Choroid plexus epithelial cell (primary cell): ENCODE data around the gene RAP1B.

ENCODE experiments used
- DNase-seq: peaks from one replicate; pipeline ENCODE4 v3.0.0-alpha.2; 2010; ENCODE audit warnings: low read depth
- H3K4me3 ChIP-seq: 2 replicates; pipeline ENCODE4 v1.5.1; 2011; ENCODE audit warnings: low read depth, mild to moderate bottlenecking, control low read depth, low read length, moderate library complexity
- TF ChIP-seq, protein P1 (sequence below): conservative IDR thresholded peaks from 2 replicates; pipeline ENCODE4 v1.5.1; 2011; ENCODE audit warnings: low read depth, mild to moderate bottlenecking, control low read depth, inconsistent platforms, low read length, moderate library complexity

RAP1B gene

DNA sequence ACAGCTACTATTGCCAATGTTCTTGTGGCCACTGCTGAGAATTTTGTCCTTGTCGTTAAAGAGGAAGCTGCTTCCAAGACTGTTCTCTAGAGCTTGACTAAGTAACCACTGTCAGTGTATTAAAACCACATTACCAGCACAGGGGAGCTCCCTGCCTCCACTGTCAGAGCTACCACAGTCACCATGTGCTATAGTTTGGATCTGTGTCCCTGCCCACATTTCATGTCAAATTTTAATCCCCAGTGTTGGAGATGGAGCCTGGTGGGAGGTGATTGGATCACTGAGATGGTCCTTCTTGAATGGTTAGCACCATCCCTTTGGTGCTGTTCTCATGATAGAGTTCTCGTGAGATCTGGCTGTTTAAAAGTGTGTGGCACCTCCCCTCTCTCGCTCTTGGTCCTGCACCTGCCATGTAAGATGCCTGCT, 23.2 kb upstream of the RAP1B start:
- TF ChIP-seq, protein P1, sequence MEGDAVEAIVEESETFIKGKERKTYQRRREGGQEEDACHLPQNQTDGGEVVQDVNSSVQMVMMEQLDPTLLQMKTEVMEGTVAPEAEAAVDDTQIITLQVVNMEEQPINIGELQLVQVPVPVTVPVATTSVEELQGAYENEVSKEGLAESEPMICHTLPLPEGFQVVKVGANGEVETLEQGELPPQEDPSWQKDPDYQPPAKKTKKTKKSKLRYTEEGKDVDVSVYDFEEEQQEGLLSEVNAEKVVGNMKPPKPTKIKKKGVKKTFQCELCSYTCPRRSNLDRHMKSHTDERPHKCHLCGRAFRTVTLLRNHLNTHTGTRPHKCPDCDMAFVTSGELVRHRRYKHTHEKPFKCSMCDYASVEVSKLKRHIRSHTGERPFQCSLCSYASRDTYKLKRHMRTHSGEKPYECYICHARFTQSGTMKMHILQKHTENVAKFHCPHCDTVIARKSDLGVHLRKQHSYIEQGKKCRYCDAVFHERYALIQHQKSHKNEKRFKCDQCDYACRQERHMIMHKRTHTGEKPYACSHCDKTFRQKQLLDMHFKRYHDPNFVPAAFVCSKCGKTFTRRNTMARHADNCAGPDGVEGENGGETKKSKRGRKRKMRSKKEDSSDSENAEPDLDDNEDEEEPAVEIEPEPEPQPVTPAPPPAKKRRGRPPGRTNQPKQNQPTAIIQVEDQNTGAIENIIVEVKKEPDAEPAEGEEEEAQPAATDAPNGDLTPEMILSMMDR: no peak
- H3K4me3 ChIP-seq: no peak overlapping the region
- DNase-seq: no peak

DNA sequence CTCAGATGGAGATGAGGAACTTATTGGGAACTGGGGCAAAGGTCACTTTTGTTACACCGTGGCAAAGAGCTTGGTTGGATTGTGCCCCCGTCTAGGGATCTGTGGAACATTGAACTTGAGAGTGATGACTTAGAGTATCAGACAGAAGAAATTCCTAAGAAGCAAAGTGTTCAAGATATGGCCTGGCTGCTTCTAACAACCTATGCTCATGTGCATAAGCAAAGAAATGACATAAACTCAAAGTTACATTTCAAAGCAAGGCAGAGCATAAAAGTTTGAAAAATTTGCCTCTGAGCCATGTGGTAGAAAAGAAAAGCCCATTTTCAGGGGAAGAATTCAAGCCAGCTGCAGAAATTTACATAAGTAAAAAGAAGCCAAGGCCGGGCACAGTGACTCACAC, 21.5 kb upstream of the RAP1B start:
- TF ChIP-seq, protein P1: no peak
- no peak overlapping the region for H3K4me3 ChIP-seq
- no peak for DNase-seq

DNA sequence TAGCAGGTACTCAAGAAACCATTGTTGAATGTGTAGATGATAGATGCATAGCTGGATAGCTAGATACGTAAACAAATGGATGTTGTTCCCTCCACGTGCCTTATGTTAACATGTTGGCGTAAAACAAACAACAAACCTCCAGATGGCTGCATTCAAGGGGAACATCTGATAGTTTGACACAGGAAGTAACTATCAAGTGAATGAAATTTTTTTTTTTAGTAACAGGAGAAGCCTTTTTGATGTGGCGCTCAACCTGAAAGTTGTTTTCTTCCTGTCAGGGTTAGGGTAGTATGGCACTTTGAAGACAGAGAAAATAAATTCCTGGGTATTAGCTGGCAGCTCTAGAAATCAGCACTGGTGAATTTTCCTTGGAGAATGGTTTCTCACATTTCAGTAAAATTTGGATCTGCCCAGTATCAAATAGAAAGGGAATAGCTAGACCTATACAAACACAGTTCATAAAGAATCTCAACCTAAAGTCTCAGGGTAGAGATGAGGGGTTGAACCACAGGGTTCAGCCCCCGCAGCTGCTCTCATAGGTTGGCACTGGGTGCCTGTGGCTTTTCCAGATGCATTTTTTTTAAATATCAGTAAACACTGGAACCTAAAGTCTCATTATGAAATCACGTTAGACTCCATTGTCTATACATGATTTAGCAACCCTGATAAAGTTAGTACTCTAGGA, 18.8 kb upstream of the RAP1B start:
- DNase-seq: no peak
- TF ChIP-seq, protein P1: no peak
- H3K4me3 ChIP-seq: no peak overlapping the region

DNA sequence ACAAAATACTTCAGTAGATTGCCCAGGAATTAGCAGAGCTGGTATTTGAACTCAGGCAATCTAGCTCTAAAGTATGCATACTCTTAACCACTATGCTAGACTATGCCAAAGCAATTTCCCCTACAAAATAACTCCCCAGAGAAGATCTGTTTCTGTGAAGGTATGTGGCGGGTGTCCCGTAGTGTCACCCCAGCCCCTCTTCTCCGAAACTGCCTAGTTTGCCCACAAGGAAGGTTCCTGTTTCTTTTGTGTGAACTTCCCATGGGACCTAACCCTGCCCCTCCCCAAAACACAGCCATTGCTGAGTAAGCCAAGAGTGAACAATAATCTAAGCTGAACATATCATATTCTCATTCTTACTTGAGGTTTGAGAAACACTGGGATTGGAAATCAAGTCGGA, 15.5 kb upstream of the RAP1B start:
- no peak overlapping the region for H3K4me3 ChIP-seq
- TF ChIP-seq, protein P1: no peak
- DNase-seq: no peak

DNA sequence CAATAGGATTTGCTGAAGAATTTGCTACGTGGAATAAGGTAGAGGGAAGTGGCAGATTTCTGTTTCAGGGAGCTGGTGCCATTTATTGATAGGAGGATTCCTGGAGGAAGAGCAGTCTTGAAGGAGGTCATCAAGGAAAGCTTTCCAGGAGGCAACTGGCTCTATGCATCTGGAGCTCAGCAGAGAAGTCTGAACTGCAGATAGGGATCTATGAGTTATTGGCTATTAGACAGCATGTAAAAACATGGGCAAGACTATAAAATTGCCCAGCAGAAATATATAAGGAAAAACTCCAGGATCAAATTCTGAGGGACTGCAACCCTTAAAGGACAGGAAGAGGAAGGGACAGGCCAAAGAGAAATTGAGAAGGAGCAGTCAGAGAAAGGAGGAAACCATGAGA, 8.9 kb upstream of the RAP1B start:
- DNase-seq: no peak
- TF ChIP-seq, protein P1: no peak

DNA sequence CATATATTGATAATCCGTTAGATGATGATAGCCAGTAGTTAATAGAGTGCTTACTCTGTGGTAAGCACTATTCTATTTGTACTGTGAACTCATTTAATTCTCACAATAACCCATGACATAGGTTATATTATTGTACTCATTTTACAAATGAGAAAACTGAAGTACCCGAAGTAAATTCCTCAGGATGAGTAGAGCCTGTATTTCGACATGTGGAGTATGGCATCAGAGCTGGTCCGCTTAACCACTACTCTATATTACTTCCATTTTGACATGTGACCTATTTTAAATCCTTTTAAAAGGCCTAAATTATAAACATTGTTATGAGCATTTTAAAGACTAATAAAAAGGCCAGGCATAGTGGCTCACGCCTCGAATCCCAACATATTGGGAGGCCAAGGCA, 8.0 kb upstream of the RAP1B start:
- H3K4me3 ChIP-seq: no peak overlapping the region
- TF ChIP-seq, protein P1: no peak
- no peak for DNase-seq

More for the DNA sequence above, 8.9 kb upstream of the RAP1B start:
- H3K4me3 ChIP-seq: no peak overlapping the region

DNA sequence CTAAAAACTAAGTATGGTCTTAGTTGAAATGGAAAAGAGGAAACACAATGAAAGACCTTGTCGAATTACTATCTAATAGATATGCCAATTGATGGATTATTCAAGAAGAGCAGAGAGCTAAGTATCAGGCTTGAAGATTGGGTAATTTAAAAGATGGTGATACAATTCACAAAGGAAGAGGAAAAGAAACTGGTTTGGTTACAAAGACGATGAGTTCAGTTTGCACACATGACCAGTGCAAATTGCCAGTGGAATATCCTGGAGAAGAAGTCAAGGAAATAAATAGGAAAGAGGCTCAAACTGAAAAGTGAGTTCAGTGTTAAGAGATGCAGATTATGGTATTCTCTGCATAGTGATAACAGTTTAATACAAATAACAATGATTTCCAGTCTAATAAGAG, 2.5 kb upstream of the RAP1B start:
- TF ChIP-seq, protein P1: no peak
- H3K4me3 ChIP-seq: no peak overlapping the region
- no peak for DNase-seq
